ENCODE results near the gene NCF1.
"Not testable (repeated sequence)": the region's sequence is repeated elsewhere in the genome, so short reads cannot be mapped to it uniquely, and the experiment has no call there.

The NCF1 gene

GRCh38 chr7:74773760-74774750 is at the start of gene NCF1:
NCF1 (plus strand) TSS chr7:74774011; CDS start chr7:74774032, 21 bp downstream.
- DNase-seq, result not testable (repeated sequence)

- DNase-seq, result peak in 1 of 2 experiments; percentile 4
Observed at GRCh38 chr7:74725840-74726239, 48.0 kb upstream of the NCF1 start.

- DNase-seq, result no peak
Observed at GRCh38 chr7:74726309-74727101, 47.3 kb upstream of the NCF1 start.

- not testable (repeated sequence) for DNase-seq
Observed at GRCh38 chr7:74728686-74729085, 45.1 kb upstream of the NCF1 start.

- not testable (repeated sequence) for DNase-seq
Observed at GRCh38 chr7:74730186-74730585, 43.6 kb upstream of the NCF1 start.

GRCh38 chr7:74739974-74740703 is 33.7 kb upstream of the NCF1 start:
- not testable (repeated sequence) for DNase-seq

GRCh38 chr7:74743936-74744557 is 29.8 kb upstream of the NCF1 start:
- DNase-seq, result not testable (repeated sequence)

- DNase-seq, result not testable (repeated sequence)
Observed at GRCh38 chr7:74753921-74754482, 19.8 kb upstream of the NCF1 start.

GRCh38 chr7:74756673-74757072 is 17.1 kb upstream of the NCF1 start:
- DNase-seq, result not testable (repeated sequence)

GRCh38 chr7:74758268-74758667 is 15.5 kb upstream of the NCF1 start:
- DNase-seq, result not testable (repeated sequence)

- not testable (repeated sequence) for DNase-seq
Observed at GRCh38 chr7:74758982-74759381, 14.8 kb upstream of the NCF1 start.

GRCh38 chr7:74765205-74765918 is 8.4 kb upstream of the NCF1 start:
- not testable (repeated sequence) for DNase-seq

GRCh38 chr7:74766509-74766908 is 7.3 kb upstream of the NCF1 start:
- DNase-seq, result not testable (repeated sequence)

- DNase-seq, result not testable (repeated sequence)
Observed at GRCh38 chr7:74766991-74767390, 6.8 kb upstream of the NCF1 start.

GRCh38 chr7:74770062-74770461 is 3.7 kb upstream of the NCF1 start:
- DNase-seq, result not testable (repeated sequence)

- DNase-seq, result not testable (repeated sequence)
Observed at GRCh38 chr7:74772093-74772492, 1.7 kb upstream of the NCF1 start.

- DNase-seq, result not testable (repeated sequence)
Observed at GRCh38 chr7:74775111-74775510, 1.3 kb downstream of the NCF1 start.

- not testable (repeated sequence) for DNase-seq
Observed at GRCh38 chr7:74779053-74779452, 5.2 kb downstream of the NCF1 start.

GRCh38 chr7:74781746-74782145 is 7.9 kb downstream of the NCF1 start:
- DNase-seq, result not testable (repeated sequence)

GRCh38 chr7:74783595-74783994 is 9.8 kb downstream of the NCF1 start:
- not testable (repeated sequence) for DNase-seq
